Measurements from ENCODE around the gene CELF2. TPM values are rescaled to one million over a fixed set of nuclear protein-coding genes. Genes with fewer than 3 reads are reported as not detected.

Gene CELF2
- total RNA-seq, 4 donors from 2014 or later, result 30.0 to 56.6 (median 43.3) TPM

GRCh38 chr10:11163780-11164550 is 146.3 kb downstream of the CELF2 start:
- no peak for DNase-seq
- TF ChIP-seq POLR2A (IDR thresholded peaks at IDR 0.05) (no peak), CTCF (IDR thresholded peaks at IDR 0.05 in 4 of 5, conservative IDR thresholded peaks at IDR 0.05 in 1 of 5) (no peak)
- Histone ChIP-seq H3K4me1 (peaks cover 30 to 40% of the 10 kb centered on the region in 2 donors), H3K9me3 (no peaks in the 10 kb centered on the region), H3K27ac (peak overlapping the region in 3 of 4 donors; percentile 21 to 62 (median 25)), H3K27me3 (no peaks in the 10 kb centered on the region), H3K36me3 (no peaks in the 10 kb centered on the region), H3K4me3 (peak overlapping the region in 2 of 4 donors; percentile 22 to 55)
- intact Hi-C loops (cut with DNase I; ENCODE audit: low total_unique reads) (no loop called here), in situ Hi-C loops (cut with MboI; ENCODE audit: low sequenced_read_pairs in 4 of 4) (no loop called here)
- ATAC-seq, result no peak

- Histone ChIP-seq H3K4me1 (peaks cover 28 to 40% of the 10 kb centered on the region in 2 donors), H3K27ac (peak overlapping the region in 3 of 4 donors; percentile 21 to 62 (median 25)), H3K9me3 (no peaks in the 10 kb centered on the region), H3K27me3 (no peaks in the 10 kb centered on the region), H3K4me3 (peak overlapping the region in 2 of 4 donors; percentile 46 to 55), H3K36me3 (no peaks in the 10 kb centered on the region)
- in situ Hi-C loops (cut with MboI; ENCODE audit: low sequenced_read_pairs in 4 of 4) (no loop called here), intact Hi-C loops (cut with DNase I; ENCODE audit: low total_unique reads) (no loop called here)
- DNase-seq (no peak), ATAC-seq (no peak)
- TF ChIP-seq CTCF (IDR thresholded peaks at IDR 0.05 in 4 of 5, conservative IDR thresholded peaks at IDR 0.05 in 1 of 5), result no peak
- TF ChIP-seq POLR2A (IDR thresholded peaks at IDR 0.05), result no peak
These were observed 146.8 kb downstream of the CELF2 start for GRCh38 chr10:11164551-11164802.

GRCh38 chr10:11164803-11165590 is 147.3 kb downstream of the CELF2 start:
- H3K4me1 ChIP-seq, result peaks cover 23 to 37% of the 10 kb centered on the region in 2 donors
- ATAC-seq (peak; percentile 49 to 52), DNase-seq (peak; percentile 54 to 55)
- intact Hi-C loops (cut with DNase I; ENCODE audit: low total_unique reads) (no loop called here), in situ Hi-C loops (cut with MboI; ENCODE audit: low sequenced_read_pairs in 4 of 4) (no loop called here)
- H3K27ac ChIP-seq, result peak overlapping the region; percentile 39 to 71 (median 66)
- H3K27me3 ChIP-seq, result no peaks in the 10 kb centered on the region
- H3K36me3 ChIP-seq, result no peaks in the 10 kb centered on the region
- no peaks in the 10 kb centered on the region for H3K9me3 ChIP-seq
- TF ChIP-seq CTCF (IDR thresholded peaks at IDR 0.05 in 4 of 5, conservative IDR thresholded peaks at IDR 0.05 in 1 of 5) (no peak), POLR2A (IDR thresholded peaks at IDR 0.05) (peak in 1 of 2 donors; percentile 15)
- H3K4me3 ChIP-seq, result peak overlapping the region; percentile 45 to 55 (median 46)

- peak overlapping the region; percentile 45 to 55 (median 46) for H3K4me3 ChIP-seq
- DNase-seq (peak; percentile 37 to 45), ATAC-seq (peak; percentile 15 to 27)
- no peaks in the 10 kb centered on the region for H3K9me3 ChIP-seq
- H3K36me3 ChIP-seq, result no peaks in the 10 kb centered on the region
- TF ChIP-seq CTCF (IDR thresholded peaks at IDR 0.05 in 4 of 5, conservative IDR thresholded peaks at IDR 0.05 in 1 of 5) (no peak), POLR2A (IDR thresholded peaks at IDR 0.05) (no peak)
- H3K27ac ChIP-seq, result peak overlapping the region; percentile 39 to 71 (median 66)
- peaks cover 18 to 30% of the 10 kb centered on the region in 2 donors for H3K4me1 ChIP-seq
- in situ Hi-C loops (cut with MboI; ENCODE audit: low sequenced_read_pairs in 4 of 4) (no loop called here), intact Hi-C loops (cut with DNase I; ENCODE audit: low total_unique reads) (no loop called here)
- no peaks in the 10 kb centered on the region for H3K27me3 ChIP-seq
These were observed 148.2 kb downstream of the CELF2 start for GRCh38 chr10:11165591-11166543.
